NCI-H460 (cell line): Measurements from ENCODE around the gene OR2L3. TPM values are rescaled to one million over a fixed set of nuclear protein-coding genes. Genes with fewer than 3 reads are reported as not detected.
"Not testable (repeated sequence)": the region's sequence is repeated elsewhere in the genome, so short reads cannot be mapped to it uniquely, and the experiment has no call there.

Experiments
- DNase-seq: peaks from one replicate; pipeline ENCODE4 v3.0.0-alpha.2; 2016; ENCODE audit warnings: low read depth; ENCODE audit errors: extremely low read depth
- polyA plus RNA-seq: library from polyadenylated mRNA; depleted of rRNA; stranded (reverse); fragments of >200 nt; gene quantifications from 2 replicates; pipeline ENCODE4 v1.2.3, GENCODE V29; 2014; cell fraction: nucleus; rRNA removed
- total RNA-seq: library from RNA; depleted of rRNA; stranded (reverse); fragments of >200 nt; shearing (Covaris generic); gene quantifications from 2 replicates; pipeline ENCODE4 v1.2.3, GENCODE V29; 2014; rRNA removed

OR2L3 gene, protein sequence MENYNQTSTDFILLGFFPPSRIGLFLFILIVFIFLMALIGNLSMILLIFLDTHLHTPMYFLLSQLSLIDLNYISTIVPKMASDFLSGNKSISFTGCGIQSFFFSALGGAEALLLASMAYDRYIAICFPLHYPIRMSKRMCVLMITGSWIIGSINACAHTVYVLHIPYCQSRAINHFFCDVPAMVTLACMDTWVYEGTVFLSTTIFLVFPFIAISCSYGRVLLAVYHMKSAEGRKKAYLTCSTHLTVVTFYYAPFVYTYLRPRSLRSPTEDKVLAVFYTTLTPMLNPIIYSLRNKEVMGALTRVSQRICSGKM
- total RNA-seq: not detected in 2 replicates
- not detected in 2 replicates for polyA plus RNA-seq

DNA sequence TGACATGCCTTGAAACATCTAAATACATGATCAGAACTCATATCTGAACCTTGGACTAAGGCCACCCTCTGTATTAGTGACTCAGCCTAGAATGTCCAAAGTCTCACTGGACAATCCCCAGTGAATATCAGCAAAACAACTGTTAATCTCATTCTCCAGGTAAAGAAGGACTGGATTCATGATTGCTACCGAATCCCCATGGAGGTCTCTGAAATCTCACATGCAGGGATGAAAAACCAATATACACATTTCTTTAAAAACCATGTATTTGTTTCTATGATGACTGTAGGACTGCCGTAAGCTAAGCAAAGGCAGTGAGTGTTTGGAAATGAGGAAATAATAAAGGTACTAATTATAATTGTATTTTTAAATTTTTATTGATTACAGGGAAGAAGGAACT is at the start of gene OR2L3:
OR2L3 (plus strand) TSS at position 301 of the 400 bp plus-strand sequence. CDS start 13,846 bp downstream, outside the sequence.
- no peak for DNase-seq

DNA sequence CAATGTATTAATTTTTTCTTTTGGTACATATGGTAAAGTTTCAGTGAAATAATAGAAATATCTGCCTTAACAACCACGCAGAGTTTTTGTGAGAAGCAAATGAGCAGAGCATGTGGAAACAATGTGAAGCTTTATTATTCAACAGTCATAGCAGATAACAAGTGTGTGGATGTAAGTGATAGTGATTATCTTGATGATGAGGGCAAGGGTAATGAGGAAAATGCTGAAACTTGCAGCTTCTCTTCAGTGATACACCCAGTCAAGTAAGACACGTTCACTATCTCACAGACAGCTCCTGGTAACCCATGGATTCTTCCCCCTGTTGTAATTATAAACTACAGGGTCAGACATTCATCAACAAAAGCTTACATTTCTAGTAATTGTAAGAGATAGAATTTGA is 47.8 kb upstream of the OR2L3 start:
- no peak for DNase-seq

DNA sequence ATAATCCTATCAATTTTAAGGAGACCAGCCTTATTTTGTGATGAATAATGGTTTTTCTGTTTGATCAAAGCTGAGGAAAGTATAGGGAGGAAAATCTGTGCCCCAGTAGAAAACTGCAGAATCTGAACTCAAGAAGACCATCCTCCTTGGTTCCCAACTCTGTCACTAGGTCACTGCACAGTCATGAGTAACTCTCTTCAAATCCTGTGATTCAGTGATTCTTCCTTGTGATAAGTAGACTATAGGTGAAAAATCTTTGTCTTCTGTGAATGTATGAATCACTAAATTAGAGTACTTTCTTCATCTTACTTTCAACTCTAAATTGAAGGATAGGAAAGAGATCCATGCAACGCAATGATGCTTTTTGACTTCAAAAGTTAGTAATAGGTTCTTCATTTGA is 46.5 kb upstream of the OR2L3 start:
- DNase-seq: no peak

DNA sequence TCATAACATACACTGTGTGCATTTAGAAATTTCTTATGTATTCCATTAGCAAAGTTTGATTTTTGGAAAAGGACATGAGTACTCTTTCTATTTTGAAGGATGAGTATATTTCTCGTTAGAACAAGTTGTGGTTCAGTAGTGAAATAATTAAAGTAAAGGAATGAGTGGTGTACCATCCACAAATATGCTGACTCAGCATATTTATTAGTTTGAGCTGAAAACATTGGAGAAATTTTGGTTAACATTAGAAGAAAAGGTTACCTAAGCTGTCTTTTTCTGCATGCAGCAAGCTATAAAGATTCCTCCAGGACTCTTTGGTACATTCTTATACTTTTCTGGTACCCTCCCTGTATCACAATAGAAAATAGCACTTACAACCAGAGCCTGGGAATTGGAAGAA is 38.9 kb upstream of the OR2L3 start:
- DNase-seq: no peak

DNA sequence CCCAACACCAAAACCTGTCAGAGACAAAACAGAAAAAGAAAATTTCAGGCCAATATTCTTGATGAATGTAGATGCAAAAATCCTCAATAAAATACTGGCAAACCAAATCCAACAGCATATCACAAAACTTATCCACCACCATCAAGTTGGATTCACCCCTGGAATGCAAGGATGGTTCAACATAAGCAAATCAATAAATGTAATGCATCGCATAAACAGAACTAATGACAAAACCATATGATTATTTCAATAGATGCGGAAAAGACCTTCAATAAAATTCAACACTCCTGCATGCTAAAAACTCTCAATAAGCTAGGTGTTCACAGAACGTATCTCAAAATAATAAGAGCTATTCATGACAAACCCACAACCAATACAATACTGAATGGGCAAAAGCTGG is 37.0 kb upstream of the OR2L3 start:
- no peak for DNase-seq

DNA sequence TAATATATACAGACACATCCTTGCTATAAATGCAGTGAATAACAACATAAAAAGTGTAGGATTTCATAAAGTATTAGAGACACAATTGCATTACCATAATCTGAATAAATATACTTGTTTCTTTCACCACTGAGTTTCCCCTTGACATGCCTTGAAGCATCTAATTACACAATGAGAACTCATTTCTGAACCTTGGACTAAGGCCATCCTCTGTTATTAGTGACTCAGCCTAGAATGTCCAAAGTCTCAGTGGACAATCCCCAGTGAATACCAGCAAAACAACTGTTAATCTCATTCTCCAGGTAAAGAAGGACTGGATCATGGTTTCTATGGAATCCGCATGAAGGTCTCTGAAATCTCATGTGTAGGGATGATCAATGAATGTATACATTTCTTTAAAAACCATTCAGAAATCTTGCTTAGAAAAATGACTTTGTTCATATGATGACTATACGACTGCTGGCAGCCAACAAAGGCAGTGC is 33.4 kb upstream of the OR2L3 start, which contains the start of gene OR2L5:
OR2L5 (plus strand) TSS at position 432 of the 482 bp plus-strand sequence. CDS start 8,288 bp downstream, outside the sequence.
- no peak for DNase-seq

DNA sequence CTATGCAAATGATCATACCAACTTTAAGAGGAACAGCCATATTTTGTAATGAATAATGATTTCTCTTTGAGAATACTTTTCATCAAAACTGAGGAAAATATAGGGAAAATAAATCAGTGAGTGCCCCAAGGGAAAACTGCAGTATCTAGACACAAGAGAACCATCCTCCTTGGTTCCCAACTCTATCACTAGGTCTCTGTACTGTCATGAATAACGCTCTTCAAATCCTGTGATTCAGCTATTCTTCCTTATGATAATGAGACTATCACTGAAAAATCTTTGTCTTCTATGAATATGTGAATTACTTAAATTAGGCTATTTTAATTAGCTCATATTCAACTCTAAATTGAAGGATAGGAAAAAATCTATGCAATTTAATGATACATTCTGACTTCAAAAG is 30.8 kb upstream of the OR2L3 start:
- no peak for DNase-seq

DNA sequence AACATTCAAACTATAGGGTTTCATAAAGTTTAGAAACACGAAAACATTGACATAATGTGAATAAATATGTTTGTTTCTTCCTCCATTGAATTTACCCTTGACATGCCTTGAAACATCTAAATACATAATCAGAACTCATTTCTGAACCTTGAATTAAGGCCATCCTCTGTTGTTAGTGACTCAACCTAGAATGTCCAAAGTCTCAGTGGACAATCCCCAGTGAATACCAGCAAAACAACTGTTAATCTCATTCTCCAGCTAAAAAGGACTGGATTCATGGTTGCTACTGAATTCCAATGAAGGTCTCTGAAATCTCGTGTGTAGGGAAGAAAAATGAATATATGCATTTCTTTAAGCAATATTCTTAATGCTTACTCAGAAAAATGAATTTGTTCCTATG is 16.9 kb upstream of the OR2L3 start, which contains the start of gene OR2L2:
OR2L2 (plus strand) TSS at position 301 of the 400 bp plus-strand sequence. CDS start 8,198 bp downstream, outside the sequence.
- DNase-seq: no peak

DNA sequence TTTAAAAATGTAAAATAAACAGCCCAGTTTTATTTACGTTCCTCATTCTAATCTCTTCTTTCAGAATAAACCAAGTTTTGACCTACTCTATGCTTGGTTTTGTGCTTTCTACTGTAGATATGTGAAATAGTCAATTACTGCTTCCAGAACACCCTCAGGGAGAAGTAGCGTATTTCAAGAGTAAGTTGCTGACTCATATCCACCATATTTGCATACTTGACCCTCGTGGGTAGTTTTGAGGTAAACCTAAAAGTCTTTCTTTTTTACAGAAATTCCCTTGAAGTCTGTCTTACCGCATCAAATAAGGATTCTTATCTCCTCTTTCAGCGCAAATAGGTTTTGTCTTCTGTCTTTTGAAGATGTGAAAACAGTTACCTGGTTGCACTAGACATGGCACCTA is 1.4 kb upstream of the OR2L3 start:
- DNase-seq: no peak

DNA sequence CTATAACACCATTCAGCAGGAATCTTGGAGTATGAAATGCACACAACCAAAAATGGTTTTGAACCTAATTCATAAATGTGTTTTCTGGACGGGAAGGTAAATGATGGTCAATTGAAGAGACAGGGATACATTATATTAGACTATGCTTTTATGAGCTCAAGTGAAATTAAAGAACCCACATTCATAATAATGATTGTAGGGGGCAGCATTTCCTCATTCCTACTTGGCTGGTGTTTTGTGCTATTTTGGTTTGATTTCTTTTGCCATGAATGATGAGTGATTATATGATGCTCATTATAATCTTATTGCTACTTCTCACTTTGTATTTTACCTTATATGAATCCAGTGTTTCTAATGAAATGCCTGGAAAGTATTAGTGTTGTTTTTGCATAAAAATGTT is 372 bp downstream of the OR2L3 start:
- DNase-seq: no peak

DNA sequence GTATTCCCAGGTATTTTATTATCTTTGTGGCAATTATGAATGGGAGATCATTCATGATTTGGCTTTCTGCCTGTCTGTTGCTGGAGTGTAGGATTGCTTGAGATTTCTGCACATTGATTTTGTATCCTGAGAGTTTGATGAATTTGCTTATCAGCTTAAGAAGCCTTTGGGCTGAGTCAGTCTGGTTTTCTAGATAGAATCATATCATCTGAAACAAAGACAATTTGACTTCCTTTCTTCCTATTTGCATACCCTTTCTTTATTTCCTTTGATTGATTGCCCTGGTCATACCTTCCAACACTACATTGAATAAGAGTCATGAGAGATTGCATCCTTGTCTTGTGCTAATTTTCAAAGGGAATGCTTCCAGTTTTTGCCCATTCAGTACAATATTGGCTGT is 8.0 kb downstream of the OR2L3 start:
- DNase-seq: no peak

DNA sequence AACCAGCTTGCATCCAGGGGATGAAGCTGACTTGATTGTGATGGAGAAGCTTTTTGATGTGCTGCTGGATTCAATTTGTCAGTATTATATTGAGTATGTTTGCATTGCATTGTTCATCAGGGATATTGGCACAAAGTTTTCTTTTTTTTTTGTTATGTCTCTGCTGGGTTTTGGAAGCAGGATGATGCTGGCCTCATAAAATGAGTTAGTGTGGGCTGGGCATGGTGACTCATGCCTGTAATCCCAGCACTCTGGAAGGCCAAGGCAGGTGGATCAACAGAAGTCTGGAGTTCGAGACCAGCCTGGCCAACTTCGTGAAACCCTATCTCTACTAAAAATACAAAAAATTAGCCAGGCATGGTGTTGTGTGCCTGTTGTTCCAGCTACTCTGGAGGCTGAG is 8.6 kb downstream of the OR2L3 start:
- no peak for DNase-seq

DNA sequence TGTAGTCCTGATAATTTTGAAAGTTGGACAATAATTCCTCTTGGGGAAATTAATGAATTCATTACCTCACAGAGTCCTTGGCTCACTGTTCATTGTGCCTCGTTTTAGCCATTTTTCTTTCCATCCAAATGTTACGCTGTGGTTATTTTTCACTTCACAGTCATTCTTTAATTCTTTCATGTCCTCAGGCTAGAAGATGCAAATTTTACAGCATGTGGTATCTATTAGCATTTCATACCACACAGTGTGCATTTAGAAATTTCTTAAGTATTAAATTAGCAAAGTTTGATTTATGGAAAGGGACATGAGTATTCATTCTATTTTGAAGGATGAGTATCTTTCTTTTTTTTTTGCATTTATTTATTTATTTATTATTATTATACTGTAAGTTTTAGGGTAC is 18.4 kb downstream of the OR2L3 start:
- no peak for DNase-seq

DNA sequence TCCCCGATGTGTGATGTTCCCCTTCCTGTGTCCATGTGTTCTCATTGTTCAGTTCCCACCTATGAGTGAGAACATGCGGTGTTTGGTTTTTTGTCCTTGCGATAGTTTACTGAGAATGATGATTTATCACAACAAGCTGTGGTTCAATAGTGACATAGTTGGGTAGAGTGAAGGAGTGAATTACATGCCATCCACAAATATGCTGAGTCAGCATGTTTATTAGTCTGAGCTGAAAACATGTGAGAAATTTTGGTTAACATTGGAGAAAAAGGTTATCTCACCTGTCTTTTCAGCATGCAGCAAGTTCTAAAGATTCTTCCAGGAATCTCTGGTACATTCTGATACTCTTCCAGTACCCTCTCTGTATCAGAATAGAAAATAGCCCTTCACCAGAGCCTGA is 19.0 kb downstream of the OR2L3 start:
- DNase-seq: no peak

DNA sequence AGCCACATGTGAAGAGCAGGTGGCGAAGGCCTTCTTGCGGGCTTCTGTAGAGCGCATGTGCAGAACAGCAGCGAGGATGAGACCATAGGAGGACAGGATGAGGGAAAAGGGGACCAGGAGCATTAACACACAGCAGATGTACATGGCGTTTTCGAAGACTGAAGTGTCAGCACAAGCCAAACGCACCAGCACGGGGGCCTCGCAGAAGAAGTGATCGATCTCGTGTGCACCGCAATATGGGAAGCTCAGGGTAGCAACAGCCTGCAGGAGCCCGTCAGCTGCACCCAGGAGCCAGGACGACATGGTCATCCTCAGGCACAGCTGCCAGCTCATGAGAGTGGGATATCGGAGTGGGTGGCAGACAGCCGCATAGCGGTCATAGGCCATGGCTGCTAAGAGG is 37.2 kb downstream of the OR2L3 start:
- DNase-seq: not testable (repeated sequence)

DNA sequence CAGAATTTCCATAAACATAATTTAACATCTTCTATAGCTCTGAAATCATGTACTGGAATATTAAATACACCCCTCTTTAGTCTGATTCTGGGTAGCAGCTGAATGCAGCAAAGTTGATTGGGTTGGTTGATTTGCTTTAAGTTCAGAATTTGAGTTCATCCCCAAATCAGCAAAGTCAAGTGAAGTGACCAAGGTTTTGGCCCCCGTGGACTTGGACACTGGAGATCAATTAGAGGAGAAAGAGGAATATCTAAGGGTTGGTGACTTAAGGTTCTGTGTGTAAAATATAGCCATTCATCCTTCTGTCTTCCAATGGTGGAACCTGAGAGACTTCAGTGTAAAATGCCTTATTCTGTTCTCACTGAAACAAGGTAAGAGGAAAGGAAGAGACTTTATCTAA is 48.2 kb downstream of the OR2L3 start, which contains the start of gene OR2L13:
OR2L13 (plus strand) TSS at position 301 of the 400 bp plus-strand sequence. CDS start 4,192 bp downstream, outside the sequence.
- DNase-seq: no peak

DNA sequence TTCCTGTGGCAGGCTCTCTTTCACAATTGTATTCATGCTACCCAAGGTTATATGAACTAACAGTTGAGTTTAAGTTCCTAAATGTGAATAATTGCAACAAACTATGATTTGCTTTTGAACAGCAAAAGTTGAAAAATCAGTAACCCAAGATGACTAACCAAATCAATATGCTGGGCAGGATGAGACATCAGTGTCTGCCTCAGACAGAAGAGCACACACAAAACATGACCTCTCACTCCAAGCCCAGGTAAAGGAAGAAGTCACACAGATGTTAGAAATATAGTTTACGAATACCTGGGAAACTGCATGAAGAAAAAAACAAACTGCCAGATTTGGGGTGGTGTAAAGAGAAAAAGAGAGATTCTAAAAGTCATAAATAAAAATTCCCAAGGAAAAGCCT is 51.9 kb downstream of the OR2L3 start:
- DNase-seq: no peak

DNA sequence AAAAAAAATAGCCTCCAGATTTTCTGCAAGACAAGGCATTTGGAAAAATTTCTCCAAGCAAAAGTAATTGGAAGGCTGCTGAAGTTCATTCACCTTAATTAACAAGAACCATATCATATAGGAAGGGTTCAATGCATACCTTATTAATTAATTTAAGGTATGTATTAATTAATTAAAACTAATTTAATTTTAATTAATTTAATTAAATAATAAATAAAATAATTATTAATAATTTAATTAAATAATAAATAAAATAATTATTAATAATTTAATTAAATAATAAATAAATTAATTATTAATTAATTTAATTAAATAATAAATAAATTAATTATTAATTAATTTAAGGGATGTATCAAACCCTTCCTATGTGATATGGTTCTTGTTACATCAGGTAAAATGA is 56.2 kb downstream of the OR2L3 start:
- DNase-seq: no peak

DNA sequence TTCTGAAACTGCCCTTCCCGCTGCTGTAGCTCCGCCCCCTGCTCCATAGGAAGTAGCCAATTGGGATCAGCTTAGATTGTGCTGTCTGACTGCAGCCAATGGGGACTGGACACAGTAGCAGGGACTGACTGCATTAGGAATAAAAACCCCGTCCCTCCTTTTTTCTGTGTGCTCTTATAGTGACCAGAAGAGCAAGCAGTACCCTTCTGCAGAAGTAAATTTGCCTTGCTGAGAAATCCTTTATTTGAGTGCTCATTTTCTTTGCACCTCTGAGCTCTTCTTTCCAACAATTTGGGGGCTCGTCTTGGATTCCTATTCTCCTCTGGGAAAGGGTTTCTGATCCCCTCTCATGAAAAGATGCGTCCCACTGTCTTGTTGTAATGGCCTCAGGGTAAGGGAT is 64.5 kb downstream of the OR2L3 start:
- no peak for DNase-seq
